GM18517 (cell line): ENCODE data around the gene ANKRD13B.

Experiments used
- ATAC-seq: cut with Tn5 transposase; IDR thresholded peaks from one replicate; pipeline ENCODE4 v1.9.1; 2021; ENCODE audit warnings: mild to moderate bottlenecking, moderate library complexity; ENCODE audit not compliant: unreplicated experiment

Gene ANKRD13B

DNA sequence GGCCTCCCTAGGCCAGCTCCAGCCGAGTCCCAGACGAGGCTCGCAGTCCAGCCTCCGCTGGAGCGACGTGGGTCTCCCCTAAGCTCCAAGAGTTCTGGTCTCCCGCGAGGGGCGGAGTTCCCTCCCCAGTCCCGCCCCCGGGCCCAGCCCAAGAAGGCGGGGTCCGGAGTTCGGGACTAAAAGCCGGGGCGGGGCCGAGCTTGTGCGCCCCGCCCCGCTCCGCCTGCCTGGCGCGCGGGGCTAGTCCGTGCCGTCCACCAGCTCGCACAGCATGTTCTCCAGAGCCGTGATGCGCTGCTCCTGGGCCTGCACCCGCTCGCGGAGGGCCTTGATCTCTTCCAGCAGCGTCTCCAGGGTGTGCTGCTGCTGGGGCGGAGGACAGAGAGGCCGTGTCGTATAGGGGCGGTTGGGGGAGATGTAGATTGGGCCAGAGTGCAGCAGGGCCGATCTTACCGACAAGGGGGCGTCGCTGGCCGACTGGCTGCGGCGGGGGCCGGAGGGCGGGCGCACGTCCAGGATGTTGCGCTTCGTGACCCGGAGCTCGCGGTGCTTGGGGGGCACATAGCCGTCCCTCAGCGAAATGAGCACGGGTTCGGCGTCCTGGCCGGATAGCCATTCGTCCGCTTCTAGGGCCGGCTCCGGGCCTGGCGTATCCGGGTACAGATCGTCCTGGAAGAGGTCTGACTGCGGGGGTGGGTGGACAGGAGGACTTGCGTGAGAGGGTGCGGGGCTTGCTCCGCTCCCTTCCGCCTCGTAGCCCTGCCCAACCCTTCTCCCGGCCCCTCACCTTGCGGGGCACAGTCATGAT is 22.8 kb downstream of the ANKRD13B start:
- ATAC-seq = no peak

GRCh38 chr17:29616300-29617048 is 23.5 kb downstream of the ANKRD13B start:
- ATAC-seq = no peak

GRCh38 chr17:29617125-29617480 is 24.2 kb downstream of the ANKRD13B start:
- ATAC-seq = peak; percentile 61

DNA sequence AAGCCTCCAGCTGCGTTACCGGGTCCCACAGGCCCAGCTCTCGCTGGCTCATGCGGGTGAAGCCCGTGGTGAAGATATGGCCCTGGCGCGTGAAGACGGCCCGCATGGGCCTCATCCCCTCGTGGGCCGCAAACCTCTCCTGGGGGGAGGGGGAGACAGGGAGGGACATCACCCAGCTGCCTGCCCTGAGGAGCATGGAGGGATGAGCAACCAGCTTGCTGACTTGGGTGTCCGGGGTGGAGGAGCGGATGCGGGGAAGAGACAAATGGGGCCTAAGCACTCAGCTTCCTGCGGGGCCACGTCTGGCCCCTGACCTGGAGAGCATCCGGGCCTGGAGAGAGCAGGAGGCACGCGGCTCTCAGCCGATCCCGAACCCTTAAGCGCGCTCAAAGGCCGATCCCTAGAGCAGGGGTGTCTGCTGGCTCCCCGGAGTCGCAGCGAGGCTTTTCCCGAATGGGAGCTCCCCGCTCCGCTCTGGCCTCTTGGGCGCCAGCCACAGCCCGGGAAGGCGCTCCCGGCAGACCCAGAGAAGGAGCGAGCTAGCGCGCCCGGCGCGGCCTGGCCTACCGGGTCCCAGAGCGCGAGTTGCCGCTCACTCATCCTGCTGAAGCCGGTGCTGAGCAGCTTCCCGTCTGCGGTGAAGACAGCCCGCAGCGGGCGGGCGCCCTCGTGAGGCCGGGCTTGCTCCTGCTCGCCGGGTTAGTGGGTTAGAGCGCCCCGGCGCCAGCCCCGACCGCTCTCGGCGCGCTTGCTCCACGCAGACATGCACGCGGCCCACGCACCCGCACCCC is 24.7 kb downstream of the ANKRD13B start:
- no peak for ATAC-seq

GRCh38 chr17:29618272-29619065 is 25.5 kb downstream of the ANKRD13B start:
- ATAC-seq = no peak

DNA sequence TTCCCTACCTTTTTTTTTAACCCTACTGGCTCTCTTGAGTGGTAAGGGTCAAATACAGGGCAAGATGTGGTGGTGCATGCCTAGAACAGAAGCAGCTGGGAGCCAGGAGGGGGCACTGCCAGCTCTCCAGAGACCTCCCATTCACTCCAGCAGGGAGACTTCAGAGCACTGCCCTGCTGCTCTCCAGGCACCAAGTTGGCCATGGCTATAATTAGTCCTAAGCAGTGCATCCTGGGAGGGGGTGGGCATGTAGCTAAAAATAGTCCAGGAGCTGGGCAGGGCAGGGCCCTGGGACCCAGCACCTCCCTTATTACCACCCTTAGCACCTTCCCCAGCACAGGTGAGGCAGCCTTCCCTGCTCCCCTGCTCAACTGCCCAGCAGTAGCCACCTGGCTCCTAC is 26.3 kb downstream of the ANKRD13B start:
- ATAC-seq = no peak

GRCh38 chr17:29620271-29620670 is 27.3 kb downstream of the ANKRD13B start:
- no peak for ATAC-seq

GRCh38 chr17:29620779-29621500 is 28.0 kb downstream of the ANKRD13B start:
- no peak for ATAC-seq

DNA sequence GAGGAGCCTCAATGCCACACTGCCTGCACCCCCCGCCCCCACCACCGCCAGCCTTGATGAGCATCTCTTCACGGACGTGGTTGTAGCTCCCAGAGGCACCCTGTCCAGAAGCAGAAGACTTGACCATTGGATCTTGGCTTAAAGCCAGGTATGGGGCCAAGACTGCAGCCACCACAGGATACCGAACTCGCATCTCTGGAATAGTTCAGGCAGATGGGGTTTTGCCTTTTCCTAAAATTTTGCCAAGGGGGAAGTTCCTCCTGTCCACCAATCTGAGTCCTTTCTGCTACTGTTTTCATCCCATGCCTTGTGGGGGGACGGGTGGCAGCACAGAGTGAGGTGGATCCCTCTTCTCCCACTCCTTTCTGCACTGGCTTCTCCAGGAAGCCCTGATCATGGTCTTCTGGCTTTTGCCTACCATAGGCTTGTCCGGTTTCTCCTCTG is 28.8 kb downstream of the ANKRD13B start:
- ATAC-seq = no peak

GRCh38 chr17:29622337-29623282 is 29.7 kb downstream of the ANKRD13B start, which contains the start of gene CORO6:
TSS of gene CORO6 (minus strand) at chr17:29622912. CDS start at chr17:29621421, 1,491 bp downstream.
- ATAC-seq = no peak

DNA sequence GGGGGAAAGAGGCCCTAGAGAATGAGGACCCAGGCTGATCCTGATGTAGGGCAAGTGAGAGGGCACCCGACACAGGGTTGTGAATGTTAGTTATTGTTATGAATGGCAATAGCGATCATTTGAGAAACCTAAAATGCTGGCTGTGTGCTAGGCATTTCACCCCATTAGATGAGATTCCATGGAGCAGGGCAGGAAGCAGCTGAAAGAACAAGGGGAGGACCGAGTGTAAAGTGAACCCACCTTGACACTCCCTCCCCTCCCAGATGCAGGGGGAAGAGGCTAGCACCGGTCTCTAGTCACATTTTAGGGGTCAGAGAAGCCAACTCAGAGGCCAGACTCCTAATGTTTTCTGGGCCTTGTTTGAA is 30.3 kb downstream of the ANKRD13B start:
- ATAC-seq = no peak

- ATAC-seq = no peak
These were observed 31.7 kb downstream of the ANKRD13B start for GRCh38 chr17:29624586-29624985.

GRCh38 chr17:29625037-29625750 is 32.3 kb downstream of the ANKRD13B start:
- no peak for ATAC-seq

DNA sequence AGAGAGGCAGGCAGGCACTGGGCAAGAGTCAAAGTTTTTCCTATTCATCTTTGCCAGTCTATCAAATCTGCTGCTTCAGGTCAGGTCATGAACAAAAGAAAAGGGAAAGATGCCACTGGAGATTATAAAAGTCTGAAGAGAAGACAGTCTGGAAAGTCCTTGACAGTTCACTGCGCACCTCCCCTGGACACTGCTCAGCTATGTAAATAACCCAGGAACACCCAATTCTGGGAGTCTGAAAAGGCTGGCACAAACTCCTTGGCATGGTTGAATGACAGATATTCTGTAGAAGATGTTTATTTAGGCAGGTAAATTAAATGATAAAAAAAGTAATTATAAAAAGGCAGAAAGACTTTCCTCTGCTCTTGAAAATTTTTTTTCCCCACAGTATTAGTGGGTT is 35.0 kb downstream of the ANKRD13B start:
- ATAC-seq = no peak

DNA sequence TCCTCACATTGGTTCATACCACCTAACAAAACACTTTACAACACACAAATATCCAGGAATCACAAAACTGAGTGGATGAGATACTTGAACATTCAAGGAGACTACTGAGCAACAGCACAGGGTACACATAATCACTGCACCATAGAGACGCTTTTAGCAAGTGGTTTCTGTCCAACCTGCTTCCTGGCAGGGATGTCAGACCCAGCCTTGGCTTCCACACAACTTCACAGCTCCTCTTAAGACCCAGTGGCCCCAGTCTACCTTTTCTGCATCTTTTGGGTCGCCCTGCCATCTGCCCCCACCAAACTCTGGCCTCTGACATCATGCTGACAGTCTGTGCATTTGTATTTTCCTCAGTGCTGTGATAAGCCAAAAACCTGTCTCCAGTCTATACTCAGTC is 35.7 kb downstream of the ANKRD13B start:
- ATAC-seq = no peak

- ATAC-seq = no peak
These were observed 36.9 kb downstream of the ANKRD13B start for GRCh38 chr17:29629839-29630238.

DNA sequence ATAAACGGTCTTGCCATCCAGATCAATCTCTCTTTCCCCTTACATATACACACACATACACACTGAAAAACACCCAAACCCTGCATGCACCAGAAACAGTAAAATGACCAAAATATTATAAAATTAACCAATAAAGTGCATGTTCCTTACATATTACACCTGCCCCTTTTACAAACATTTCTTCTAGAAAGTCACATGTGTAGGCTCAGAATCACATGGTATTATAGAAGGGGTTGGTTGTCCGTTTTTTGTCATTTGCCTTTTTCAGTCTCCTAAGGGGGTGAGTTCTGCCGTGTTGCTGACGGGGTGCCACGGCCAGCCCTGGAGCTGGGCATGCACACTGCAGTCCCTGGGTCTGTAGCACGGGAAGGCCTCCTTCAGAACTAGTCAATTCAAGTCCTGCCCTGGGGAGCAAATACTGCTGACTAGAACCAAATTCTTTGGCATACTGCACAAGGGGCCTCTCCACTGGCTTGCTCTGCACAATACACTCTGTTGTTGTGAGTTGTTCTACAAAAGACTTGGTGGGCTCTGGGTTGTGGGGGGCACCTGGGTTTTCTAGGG is 37.8 kb downstream of the ANKRD13B start:
- no peak for ATAC-seq

DNA sequence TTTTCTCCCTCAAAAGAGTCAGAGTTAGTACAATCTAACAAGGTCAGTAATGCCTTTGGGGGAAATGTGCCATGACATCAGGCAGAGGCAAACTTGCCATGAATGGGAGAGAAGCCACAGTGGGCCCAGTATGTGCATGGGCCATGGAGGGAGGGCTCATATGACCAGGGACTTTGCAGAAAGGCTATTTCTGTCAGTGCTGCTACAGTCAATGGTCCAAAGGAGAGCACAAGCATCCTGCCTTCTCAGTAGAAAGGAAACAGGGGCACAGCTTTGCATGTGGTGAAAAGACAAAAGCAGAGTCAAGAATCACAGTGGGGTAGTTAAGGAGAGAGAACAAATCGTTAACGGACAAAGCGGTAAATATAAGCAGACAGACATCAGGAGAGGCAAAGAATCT is 41.0 kb downstream of the ANKRD13B start:
- ATAC-seq = no peak
